H1 (cell line): ENCODE measurements around the gene LPP.

Experiments used
- CREB1 ChIP-seq: IDR thresholded peaks from 2 replicates; pipeline ENCODE4 v1.6.1; 2012; ENCODE audit warnings: inconsistent platforms
- CTCF ChIP-seq, 3 experiments: IDR thresholded peaks; 1 replicate in 2 of 3; 2 replicates in 1 of 3; pipeline versions ENCODE4 v1.5.1 to v1.6.1; 2011; ENCODE audit warnings: low read length in 3 of 3, mild to moderate bottlenecking in 3 of 3, inconsistent platforms in 2 of 3, low read depth in 1 of 3, moderate library complexity in 1 of 3; ENCODE audit not compliant: insufficient read depth in 1 of 3; ENCODE audit errors: control extremely low read depth in 1 of 3
- EP300 ChIP-seq, 2 experiments: IDR thresholded peaks; 1 replicate in 1 of 2; 2 replicates in 1 of 2; pipeline ENCODE4 v1.6.1; 2011 to 2012; ENCODE audit warnings: low read depth in 2 of 2, low read length in 2 of 2, mild to moderate bottlenecking in 2 of 2, borderline replicate concordance in 1 of 2, inconsistent platforms in 1 of 2, moderate library complexity in 1 of 2
- SP2 ChIP-seq: IDR thresholded peaks from 2 replicates; pipeline ENCODE4 v1.6.1; 2012; ENCODE audit warnings: mild to moderate bottlenecking, low read length, inconsistent platforms
- YY1 ChIP-seq: IDR thresholded peaks from 2 replicates; pipeline ENCODE4 v1.6.1; 2011; ENCODE audit warnings: low read depth, mild to moderate bottlenecking, low read length
- ZNF274 ChIP-seq: IDR thresholded peaks from 2 replicates; pipeline ENCODE4 v1.7.0; 2012; ENCODE audit warnings: low read length, borderline replicate concordance; ENCODE audit errors: extremely low read depth

DNA sequence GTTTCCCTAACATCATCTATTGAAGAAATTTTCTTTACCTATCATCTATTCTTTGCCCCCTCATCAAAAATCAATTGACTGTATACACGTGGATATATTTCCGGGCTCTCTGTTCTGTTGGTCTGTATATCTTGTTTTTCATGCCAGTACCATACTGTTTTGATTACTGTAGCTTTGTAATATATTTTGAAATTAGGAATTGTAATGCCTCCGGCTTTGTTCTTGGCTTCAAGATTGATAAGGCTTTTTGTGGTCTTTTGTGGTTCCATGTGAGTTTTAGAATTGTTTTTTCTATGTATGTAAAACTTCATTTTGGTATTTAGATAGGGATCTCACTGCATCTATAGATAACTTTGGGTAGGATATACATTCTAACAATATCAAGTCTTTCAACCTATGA lies 454.4 kb downstream of the LPP start:
- TF ChIP-seq YY1 (no peak), SP2 (no peak), EP300 (IDR thresholded peaks at IDR 0.05; ENCODE audit: borderline replicate concordance in 1 of 2, low read depth in 2 of 2, low read length in 2 of 2) (no peak), CTCF (IDR thresholded peaks at IDR 0.05; ENCODE audit: control extremely low read depth in 1 of 3, insufficient read depth in 1 of 3, low read depth in 1 of 3, low read length in 3 of 3) (no peak), ZNF274 (no peak), CREB1 (no peak)
